HT1080 (cell line): Measurements from ENCODE around the gene NUDT14. TPM values are rescaled to one million over a fixed set of nuclear protein-coding genes. Genes with fewer than 3 reads are reported as not detected.

Experiments used
- DNase-seq: peaks from one replicate; pipeline ENCODE4 v3.0.0-alpha.2; 2015; ENCODE audit warnings: low read depth
- total RNA-seq: library from RNA; depleted of rRNA; stranded (reverse); fragments of >200 nt; shearing (Covaris generic); gene quantifications from 2 replicates; pipeline ENCODE4 v1.2.3, GENCODE V29; 2014

NUDT14 gene
- total RNA-seq, 1 experiment from 2014 or later = 14.2 TPM

- DNase-seq = no peak
Observed at GRCh38 chr14:105176513-105176912, 4.6 kb downstream of the NUDT14 start.

GRCh38 chr14:105173901-105174894 lies 6.9 kb downstream of the NUDT14 start:
- no peak for DNase-seq

- no peak for DNase-seq
Observed at GRCh38 chr14:105173145-105173544, 8.0 kb downstream of the NUDT14 start.

GRCh38 chr14:105172476-105172875 lies 8.6 kb downstream of the NUDT14 start:
- DNase-seq = no peak

- no peak for DNase-seq
Observed at GRCh38 chr14:105171004-105171673, 10.0 kb downstream of the NUDT14 start.

DNA sequence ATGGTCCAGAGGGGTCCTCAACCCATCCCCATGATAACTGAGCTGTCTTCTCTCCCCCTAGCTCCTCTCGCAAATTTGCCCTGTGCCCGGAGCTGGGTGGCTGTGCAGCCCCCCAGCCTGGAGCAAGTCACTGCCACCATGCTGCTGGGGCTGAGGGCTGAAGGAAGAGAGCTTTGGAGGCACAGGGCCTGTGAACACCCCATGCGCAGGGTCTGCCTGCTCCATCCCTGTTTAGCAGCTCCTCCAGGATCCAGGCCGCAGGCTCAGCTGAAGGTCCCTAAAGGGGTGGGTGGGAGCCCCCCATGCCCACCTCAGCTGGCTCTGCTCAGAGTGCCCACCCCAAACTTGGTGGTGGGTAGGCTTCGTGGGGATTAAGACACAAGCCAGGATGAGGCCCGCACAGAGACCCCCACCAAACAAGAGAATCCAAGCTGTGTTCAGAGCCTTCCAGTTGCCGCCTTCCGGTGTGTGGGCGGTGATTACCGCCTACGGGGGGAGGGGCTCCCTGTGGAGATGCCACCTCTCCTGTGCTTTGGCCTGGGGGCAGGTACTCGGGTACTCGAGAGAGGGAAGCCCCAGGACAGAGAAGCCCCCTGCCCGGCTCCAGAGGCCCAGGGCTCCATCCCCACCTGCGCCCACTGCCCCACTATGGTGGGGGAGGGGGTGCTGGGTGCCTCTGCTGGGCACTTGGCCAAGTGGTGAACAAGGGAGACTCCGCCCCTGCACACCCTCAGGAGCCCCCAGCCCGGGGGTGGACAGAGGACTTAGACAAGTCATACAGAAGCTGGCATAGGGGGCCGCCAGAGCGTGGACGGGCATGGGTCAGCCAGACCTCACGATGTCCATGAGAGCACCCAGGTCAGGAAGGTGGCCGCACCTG lies 11.1 kb downstream of the NUDT14 start:
- no peak for DNase-seq

- no peak for DNase-seq
Observed at GRCh38 chr14:105168979-105169507, 12.1 kb downstream of the NUDT14 start.

GRCh38 chr14:105168496-105168978 lies 12.6 kb downstream of the NUDT14 start, which contains the start of gene JAG2:
Gene JAG2, minus strand, starts transcription at chr14:105168776. Its CDS starts 356 bp downstream, at chr14:105168420.
- DNase-seq = no peak

GRCh38 chr14:105168093-105168420 lies 13.1 kb downstream of the NUDT14 start:
- no peak for DNase-seq

GRCh38 chr14:105167303-105168092 lies 13.6 kb downstream of the NUDT14 start:
- DNase-seq = no peak

- no peak for DNase-seq
Observed at GRCh38 chr14:105166571-105167302, 14.4 kb downstream of the NUDT14 start.

GRCh38 chr14:105165761-105166485 lies 15.2 kb downstream of the NUDT14 start:
- DNase-seq = no peak

GRCh38 chr14:105165134-105165704 lies 15.9 kb downstream of the NUDT14 start:
- no peak for DNase-seq

DNA sequence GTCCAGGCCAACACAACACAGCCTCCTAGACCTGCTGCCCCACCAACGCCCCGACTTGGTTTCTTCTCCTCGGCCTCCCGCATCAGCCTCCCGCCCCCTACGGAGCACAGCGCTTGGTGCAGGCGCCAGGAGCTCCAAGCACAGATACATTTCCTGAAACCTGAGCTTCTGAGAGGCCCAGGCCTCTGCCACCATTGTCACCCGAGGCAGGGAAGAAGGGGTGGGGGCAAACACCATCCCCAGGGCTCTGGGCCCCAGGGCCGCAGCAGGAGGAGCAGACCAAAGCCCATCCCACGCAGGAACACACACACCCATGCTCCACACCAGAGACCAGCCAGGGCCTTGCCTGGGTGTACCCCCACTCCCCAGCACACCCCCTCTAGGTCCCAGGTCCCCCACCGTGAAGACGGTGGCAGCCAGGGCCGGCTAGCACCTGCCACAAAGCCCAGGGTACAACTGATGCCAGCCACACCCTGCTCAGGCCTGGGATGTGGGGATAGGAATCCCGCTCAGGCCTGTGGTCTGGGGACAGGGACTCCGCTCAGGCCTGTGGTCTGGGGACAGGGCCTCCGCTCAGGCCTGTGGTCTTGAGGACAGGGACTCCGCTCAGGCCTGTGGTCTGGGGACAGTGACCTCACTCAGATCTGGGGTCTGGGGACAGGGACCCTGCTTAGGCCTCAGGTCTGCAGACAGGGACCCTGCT lies 17.9 kb downstream of the NUDT14 start:
- no peak for DNase-seq

GRCh38 chr14:105162669-105162979 lies 18.5 kb downstream of the NUDT14 start:
- DNase-seq = no peak

DNA sequence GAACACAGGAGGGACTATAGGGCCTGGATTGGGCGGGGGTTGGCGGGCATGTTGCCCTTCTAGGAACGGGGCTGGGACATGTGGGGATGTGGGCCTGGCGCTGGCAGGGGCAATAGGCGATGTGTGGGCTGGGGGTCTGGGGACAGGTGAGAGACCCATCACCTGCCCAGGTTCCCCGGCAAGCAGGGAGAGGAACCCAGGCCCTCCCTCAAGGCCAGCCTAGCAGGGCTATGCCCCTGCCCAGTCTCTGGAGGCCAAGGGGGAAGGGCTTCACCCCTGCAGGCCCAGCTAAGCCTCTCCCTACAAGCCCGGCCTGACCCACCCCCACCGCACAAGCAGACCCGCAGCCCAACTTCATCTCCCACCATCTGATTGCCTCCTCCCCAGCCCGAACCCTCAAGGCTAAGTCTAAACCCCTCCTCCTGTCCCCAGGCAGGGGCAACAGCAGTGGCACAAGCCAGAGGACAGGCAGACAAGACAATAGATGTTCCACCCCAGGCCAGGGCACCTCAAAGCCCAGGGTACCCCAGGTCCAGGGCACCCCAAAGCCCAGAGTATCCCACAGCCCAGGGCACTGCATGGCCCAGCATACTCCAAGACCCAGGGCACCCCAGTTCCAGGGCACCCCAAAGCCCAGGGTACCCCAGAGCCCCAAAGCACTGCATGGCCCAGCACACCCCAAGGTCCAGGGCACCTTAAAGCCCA lies 19.0 kb downstream of the NUDT14 start:
- no peak for DNase-seq

DNA sequence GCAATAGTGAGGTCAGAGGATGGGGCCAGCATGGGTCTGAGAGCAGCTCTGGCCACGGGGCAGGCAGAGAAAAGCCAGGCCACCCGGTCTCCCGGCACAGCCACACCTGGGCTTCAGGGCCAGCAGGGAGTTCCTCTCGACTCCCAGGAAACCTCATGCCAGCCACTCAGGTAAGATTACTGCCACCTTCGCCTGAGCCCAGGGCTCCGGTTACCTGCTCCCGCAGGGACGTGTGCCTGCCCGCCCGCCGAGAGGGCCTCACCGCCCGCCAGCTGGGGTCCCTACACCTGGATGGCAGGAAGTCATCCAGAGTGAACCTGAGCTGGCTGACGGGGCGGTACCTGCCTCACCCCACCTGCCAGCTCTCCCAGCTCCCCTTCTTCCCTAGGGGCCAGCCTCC lies 19.8 kb downstream of the NUDT14 start:
- no peak for DNase-seq
